DND-41 (cell line): ENCODE data around the gene ABCG2.

Source experiments
- ATAC-seq: fragments of 200-7000 bp; cut with Tn5 transposase; 3 replicates; pipeline ENCODE4 v1.9.1; 2021; ENCODE audit warnings: low read depth; ENCODE audit not compliant: insufficient read depth
- DNase-seq: peaks from one replicate; pipeline ENCODE4 v3.0.0-alpha.2; 2020
- H2AFZ ChIP-seq: 2 replicates; pipeline ENCODE4 v1.6.0; 2012; ENCODE audit warnings: low read depth, low read length
- H3K27ac ChIP-seq: 2 replicates; pipeline ENCODE4 v1.5.1; 2012; ENCODE audit warnings: low read length, inconsistent platforms
- H3K27me3 ChIP-seq: fragments of 200-600 bp; sonication (generic); 2 replicates; pipeline ENCODE4 v1.6.0; 2012; ENCODE audit warnings: low read length, mild to moderate bottlenecking, inconsistent platforms; ENCODE audit not compliant: insufficient read depth, poor library complexity
- H3K36me3 ChIP-seq: 2 replicates; pipeline ENCODE4 v1.5.1; 2012; ENCODE audit warnings: low read length, inconsistent platforms; ENCODE audit not compliant: insufficient read depth
- H3K4me1 ChIP-seq: 2 replicates; pipeline ENCODE4 v1.5.1; 2012; ENCODE audit warnings: mild to moderate bottlenecking, low read length; ENCODE audit not compliant: insufficient read depth
- H3K4me2 ChIP-seq: 2 replicates; pipeline ENCODE4 v1.6.0; 2012; ENCODE audit warnings: mild to moderate bottlenecking, moderate library complexity, low read length, inconsistent platforms; ENCODE audit not compliant: insufficient read depth
- H3K4me3 ChIP-seq, 2 experiments: fragments of 200-600 bp in 1 of 2; shearing (Covaris generic) in 1 of 2; 2 replicates each; pipeline ENCODE4 v1.5.1; 2012 to 2016; ENCODE audit warnings: inconsistent platforms in 2 of 2, low read length in 2 of 2, mild to moderate bottlenecking in 2 of 2, low read depth in 1 of 2, moderate library complexity in 1 of 2
- H3K79me2 ChIP-seq: 2 replicates; pipeline ENCODE4 v1.6.0; 2012; ENCODE audit warnings: low read length, inconsistent platforms; ENCODE audit not compliant: insufficient read depth
- H3K9ac ChIP-seq: 2 replicates; pipeline ENCODE4 v1.6.0; 2012; ENCODE audit warnings: low read depth, mild to moderate bottlenecking, inconsistent platforms, low read length, moderate library complexity
- H3K9me3 ChIP-seq: 2 replicates; pipeline ENCODE4 v1.5.1; 2012; ENCODE audit warnings: low read length, moderate library complexity, mild to moderate bottlenecking, inconsistent platforms; ENCODE audit not compliant: insufficient read depth, severe bottlenecking
- H4K20me1 ChIP-seq: 2 replicates; pipeline ENCODE4 v1.6.0; 2012; ENCODE audit warnings: low read length; ENCODE audit not compliant: insufficient read depth
- CTCF ChIP-seq: IDR thresholded peaks from 2 replicates; pipeline ENCODE4 v1.5.1; 2012; ENCODE audit warnings: borderline replicate concordance, low read length, moderate library complexity, mild to moderate bottlenecking; ENCODE audit not compliant: poor library complexity, severe bottlenecking; ENCODE audit errors: extremely low read depth
- EZH2 ChIP-seq: IDR thresholded peaks from 3 replicates; pipeline ENCODE4 v1.6.1; 2012; ENCODE audit warnings: borderline replicate concordance, low read depth, mild to moderate bottlenecking, moderate library complexity, low read length, inconsistent platforms; ENCODE audit not compliant: severe bottlenecking

The ABCG2 gene

DNA sequence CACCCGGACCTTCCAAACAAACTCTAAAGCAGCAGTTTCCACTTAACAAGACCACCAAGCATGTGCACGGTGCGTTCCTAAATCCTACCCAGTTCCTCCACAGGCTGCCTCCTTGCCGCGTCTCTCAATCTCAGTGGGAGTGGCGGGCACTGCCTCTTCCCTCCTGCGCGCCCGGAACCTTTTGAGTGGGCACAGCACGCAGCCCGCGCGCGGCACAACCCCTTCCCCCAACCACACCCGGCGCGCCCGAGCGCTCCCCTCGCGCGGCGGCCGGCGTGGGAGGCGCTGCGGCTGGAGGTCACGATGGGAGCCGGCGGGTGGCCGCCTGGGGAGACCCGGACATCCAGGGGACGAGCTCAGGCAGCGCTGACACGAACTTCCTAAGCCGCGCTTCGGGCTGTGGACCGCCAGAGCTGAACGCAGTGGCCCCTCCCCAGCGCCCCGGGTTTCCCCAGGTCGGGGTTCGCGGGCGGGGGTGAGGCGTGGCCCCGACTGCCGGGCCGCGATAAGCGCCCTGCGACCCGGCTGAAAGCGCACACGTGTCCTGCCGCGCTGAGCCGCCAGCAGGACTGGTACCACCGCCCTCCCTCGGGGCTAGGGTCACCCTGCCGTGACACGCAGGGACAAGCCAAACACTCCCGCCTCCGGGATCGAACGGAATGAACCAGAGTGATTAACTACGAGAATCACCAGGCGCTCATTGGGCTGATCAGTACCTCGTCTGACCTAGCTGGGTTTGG lies at the start of gene ABCG2:
Gene ABCG2, minus strand, starts transcription at position 151 of the 740 bp plus-strand sequence. CDS start 18,644 bp downstream, outside the sequence.
- DNase-seq = no peak
- no peak within 1 kb of the TSS for H3K4me3 ChIP-seq
- H2AFZ ChIP-seq = no peak within 1 kb of the TSS
- H4K20me1 ChIP-seq = no peaks in the 10 kb centered on the region
- no peak for ATAC-seq
- H3K79me2 ChIP-seq = no peaks in the 10 kb centered on the region
- H3K36me3 ChIP-seq = no peaks in the 10 kb centered on the region
- no peak within 1 kb of the TSS for H3K9ac ChIP-seq
- no peaks in the 10 kb centered on the region for H3K27me3 ChIP-seq
- H3K4me2 ChIP-seq = no peak within 1 kb of the TSS
- no peak within 1 kb of the TSS for H3K27ac ChIP-seq
- no peaks in the 10 kb centered on the region for H3K4me1 ChIP-seq
- TF ChIP-seq CTCF = no peak
- no peaks in the 10 kb centered on the region for H3K9me3 ChIP-seq

- Histone ChIP-seq H3K9me3 (no peaks in the 10 kb centered on the region), H2AFZ (no peak overlapping the region), H3K4me2 (no peak overlapping the region), H3K27ac (no peak overlapping the region), H3K36me3 (no peaks in the 10 kb centered on the region), H3K27me3 (peaks cover 6% of the 10 kb centered on the region), H3K4me3 (no peak overlapping the region), H3K9ac (no peak overlapping the region), H3K4me1 (no peaks in the 10 kb centered on the region), H4K20me1 (no peaks in the 10 kb centered on the region), H3K79me2 (no peaks in the 10 kb centered on the region)
- no peak for DNase-seq
- no peak for ATAC-seq
- no peak for TF ChIP-seq EZH2
- TF ChIP-seq CTCF = no peak
These were observed 49.7 kb upstream of the ABCG2 start for GRCh38 chr4:88208156-88208555.

GRCh38 chr4:88207171-88207570 lies 48.7 kb upstream of the ABCG2 start:
- no peak for ATAC-seq
- H3K27ac ChIP-seq = no peak overlapping the region

More at GRCh38 chr4:88207171-88207570, 48.7 kb upstream of the ABCG2 start:
- Histone ChIP-seq H3K4me3 (no peak overlapping the region), H3K4me1 (no peaks in the 10 kb centered on the region), H3K4me2 (no peak overlapping the region), H4K20me1 (no peaks in the 10 kb centered on the region), H3K9ac (no peak overlapping the region), H3K27me3 (peaks cover 6% of the 10 kb centered on the region), H3K79me2 (no peaks in the 10 kb centered on the region), H3K36me3 (no peaks in the 10 kb centered on the region), H2AFZ (no peak overlapping the region), H3K9me3 (no peaks in the 10 kb centered on the region)
- no peak for DNase-seq
- TF ChIP-seq CTCF (no peak), EZH2 (no peak)
